ENCODE results near the gene MSI2.

DNA sequence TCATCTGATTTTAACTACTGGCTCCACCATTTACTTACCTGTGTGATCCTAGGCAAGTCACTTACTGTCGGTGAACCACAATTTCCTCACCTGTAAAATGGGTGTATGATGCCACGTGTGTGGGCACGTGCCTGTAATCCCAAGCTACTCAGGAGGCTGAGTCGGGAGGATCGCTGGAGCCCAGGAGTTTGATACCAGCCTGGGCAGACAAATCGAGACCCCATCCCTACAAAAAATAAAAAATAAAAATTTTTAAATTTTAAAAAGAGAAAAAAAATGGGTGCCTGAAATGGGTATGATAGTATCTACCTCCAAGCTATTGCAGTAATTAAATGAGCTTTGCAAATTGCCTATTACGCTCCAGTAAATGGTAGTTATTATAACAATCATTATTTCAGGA lies 263.5 kb downstream of the MSI2 start:
- no peak for TF ChIP-seq CEBPB (IDR thresholded peaks at IDR 0.05)
- no peak for TF ChIP-seq EGR1 (IDR thresholded peaks at IDR 0.05)
- TF ChIP-seq TAF1 (IDR thresholded peaks at IDR 0.05; ENCODE audit: low read depth), result no peak
- TF ChIP-seq RAD21 (IDR thresholded peaks at IDR 0.05; ENCODE audit: low read depth), result no peak
- TF ChIP-seq FOXM1 (IDR thresholded peaks at IDR 0.05; ENCODE audit: borderline replicate concordance, low read depth), result no peak
- TF ChIP-seq, protein P1, sequence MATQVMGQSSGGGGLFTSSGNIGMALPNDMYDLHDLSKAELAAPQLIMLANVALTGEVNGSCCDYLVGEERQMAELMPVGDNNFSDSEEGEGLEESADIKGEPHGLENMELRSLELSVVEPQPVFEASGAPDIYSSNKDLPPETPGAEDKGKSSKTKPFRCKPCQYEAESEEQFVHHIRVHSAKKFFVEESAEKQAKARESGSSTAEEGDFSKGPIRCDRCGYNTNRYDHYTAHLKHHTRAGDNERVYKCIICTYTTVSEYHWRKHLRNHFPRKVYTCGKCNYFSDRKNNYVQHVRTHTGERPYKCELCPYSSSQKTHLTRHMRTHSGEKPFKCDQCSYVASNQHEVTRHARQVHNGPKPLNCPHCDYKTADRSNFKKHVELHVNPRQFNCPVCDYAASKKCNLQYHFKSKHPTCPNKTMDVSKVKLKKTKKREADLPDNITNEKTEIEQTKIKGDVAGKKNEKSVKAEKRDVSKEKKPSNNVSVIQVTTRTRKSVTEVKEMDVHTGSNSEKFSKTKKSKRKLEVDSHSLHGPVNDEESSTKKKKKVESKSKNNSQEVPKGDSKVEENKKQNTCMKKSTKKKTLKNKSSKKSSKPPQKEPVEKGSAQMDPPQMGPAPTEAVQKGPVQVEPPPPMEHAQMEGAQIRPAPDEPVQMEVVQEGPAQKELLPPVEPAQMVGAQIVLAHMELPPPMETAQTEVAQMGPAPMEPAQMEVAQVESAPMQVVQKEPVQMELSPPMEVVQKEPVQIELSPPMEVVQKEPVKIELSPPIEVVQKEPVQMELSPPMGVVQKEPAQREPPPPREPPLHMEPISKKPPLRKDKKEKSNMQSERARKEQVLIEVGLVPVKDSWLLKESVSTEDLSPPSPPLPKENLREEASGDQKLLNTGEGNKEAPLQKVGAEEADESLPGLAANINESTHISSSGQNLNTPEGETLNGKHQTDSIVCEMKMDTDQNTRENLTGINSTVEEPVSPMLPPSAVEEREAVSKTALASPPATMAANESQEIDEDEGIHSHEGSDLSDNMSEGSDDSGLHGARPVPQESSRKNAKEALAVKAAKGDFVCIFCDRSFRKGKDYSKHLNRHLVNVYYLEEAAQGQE (IDR thresholded peaks at IDR 0.05; ENCODE audit: low read depth), result no peak
- no peak for TF ChIP-seq ZBTB7A (IDR thresholded peaks at IDR 0.05; ENCODE audit: low read depth)
- TF ChIP-seq, protein P2, sequence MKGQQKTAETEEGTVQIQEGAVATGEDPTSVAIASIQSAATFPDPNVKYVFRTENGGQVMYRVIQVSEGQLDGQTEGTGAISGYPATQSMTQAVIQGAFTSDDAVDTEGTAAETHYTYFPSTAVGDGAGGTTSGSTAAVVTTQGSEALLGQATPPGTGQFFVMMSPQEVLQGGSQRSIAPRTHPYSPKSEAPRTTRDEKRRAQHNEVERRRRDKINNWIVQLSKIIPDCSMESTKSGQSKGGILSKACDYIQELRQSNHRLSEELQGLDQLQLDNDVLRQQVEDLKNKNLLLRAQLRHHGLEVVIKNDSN (IDR thresholded peaks at IDR 0.05), result no peak

Measured in Ishikawa (cell line).